Psoas muscle (tissue), 8 donors: Measurements from ENCODE around the gene REV3L. TPM values are rescaled to one million over a fixed set of nuclear protein-coding genes. Genes with fewer than 3 reads are reported as not detected.

Experiments
- ATAC-seq, 4 donors: fragments of 200-7000 bp; cut with Tn5 transposase; one replicate each; pipeline ENCODE4 v1.9.1; 2020; ENCODE audit warnings: moderate library complexity in 3 of 4, mild to moderate bottlenecking in 2 of 4
- DNase-seq, 2 donors: peaks; one replicate each; pipeline ENCODE4 v3.0.0-alpha.2; 2020
- H3K27ac ChIP-seq: fragments of 200-600 bp; one replicate; pipeline ENCODE4 v1.8.0; 2022
- H3K27me3 ChIP-seq, 3 donors: fragments of 200-600 bp in 1 of 3; one replicate each; pipeline versions ENCODE4 v1.6.1 to v1.8.0; 2013 to 2022; ENCODE audit warnings: low read length in 2 of 3, mild to moderate bottlenecking in 2 of 3, moderate library complexity in 1 of 3; ENCODE audit not compliant: insufficient read depth in 3 of 3
- H3K36me3 ChIP-seq, 2 donors: fragments of 200-600 bp in 1 of 2; one replicate each; pipeline versions ENCODE4 v1.6.1 to v1.8.0; 2013 to 2022; ENCODE audit warnings: low read depth in 1 of 2, mild to moderate bottlenecking in 1 of 2, moderate library complexity in 1 of 2; ENCODE audit not compliant: insufficient read depth in 1 of 2
- H3K4me1 ChIP-seq: fragments of 200-600 bp; one replicate; pipeline ENCODE4 v1.8.0; 2022
- H3K4me3 ChIP-seq: fragments of 200-600 bp; one replicate; pipeline ENCODE4 v1.8.0; 2022; ENCODE audit warnings: mild to moderate bottlenecking
- H3K9me3 ChIP-seq: fragments of 200-600 bp; one replicate; pipeline ENCODE4 v1.8.0; 2022
- CTCF ChIP-seq: fragments of 200-600 bp; IDR thresholded peaks from one replicate; pipeline ENCODE4 v1.8.0; 2022; ENCODE audit warnings: antibody characterized with exemption
- WGBS, 3 donors: extraction: QIAGEN DNeasy Blood & Tissue Kit; methylation state at CpG; one replicate each; pipeline versions ENCODE4 v1.1.6 to v1.1.7; 2013; 5-methylcytosine and 5-hydroxymethylcytosine counted together
- intact Hi-C, 2 donors: fragments of 100-400 bp; cut with DNase I; formaldehyde crosslinking; loops; one replicate each; pipeline versions ENCODE4 v1.11.0 to v1.14.2; 2022
- polyA plus RNA-seq, 3 donors: library from polyadenylated mRNA; stranded (reverse); fragments of 200-250 nt; gene quantifications; one replicate each; pipeline ENCODE4 v1.2.3, GENCODE V29; 2013
- total RNA-seq, 4 donors: library from RNA; stranded (reverse); fragmentation: NEBNext Ultra II Directional in 2 of 4; extraction: Animal tissue kit (Norgen Biotek cat#: 25700) in 2 of 4; gene quantifications; one replicate each; pipeline versions ENCODE4 v1.2.1 to v1.2.4, GENCODE V29; 2021 to 2023
- donor health status: healthy with polysubstance abuse.
- donor health status: DM: no; HTN: no; CAD: no; lungs with moderate emphysema.
- donor health status: Bipolar disorder and iron deficiency.
- donor health status: healthy.
- donor health status: DM: yes; HTN: yes; CAD: no.
- donor health status: DM: no; HTN: no; CAD: no.
- donor health status: DM: no; HTN: no; CAD: no.
- donor health status: DM: yes; HTN: yes; CAD: no.

REV3L gene
- total and polyA plus RNA-seq, 7 donors = 9.0 to 36.3 (median 18.8) TPM

GRCh38 chr6:111356551-111356950 is 126.5 kb downstream of the REV3L start:
- 98 to 100% (median 98%) methylated on average over 1 of the region's 1 CpG for WGBS, 3 donors
- DNase-seq = no peak
- Histone ChIP-seq H3K36me3 (peaks cover 3 to 73% of the 10 kb centered on the region in 2 donors), H3K4me3 (no peak overlapping the region), H3K27ac (no peak overlapping the region), H3K27me3 (no peaks in the 10 kb centered on the region), H3K4me1 (peaks cover 12% of the 10 kb centered on the region), H3K9me3 (no peaks in the 10 kb centered on the region)
- intact Hi-C loops = no loop called here
- ATAC-seq = no peak
- TF ChIP-seq CTCF = no peak

GRCh38 chr6:111354758-111355555 is 128.1 kb downstream of the REV3L start:
- H3K4me1 ChIP-seq = peaks cover 12% of the 10 kb centered on the region
- no peak overlapping the region for H3K4me3 ChIP-seq
- no peaks in the 10 kb centered on the region for H3K9me3 ChIP-seq
- intact Hi-C loops = no loop called here
- DNase-seq = no peak
- ATAC-seq = peak in 1 of 4 donors; percentile 27
- no peak overlapping the region for H3K27ac ChIP-seq
- no peak for TF ChIP-seq CTCF
- H3K36me3 ChIP-seq = peaks cover 3 to 82% of the 10 kb centered on the region in 2 donors
- 86 to 91% (median 89%) methylated on average over 3 of the region's 3 CpGs for WGBS, 3 donors
- no peaks in the 10 kb centered on the region for H3K27me3 ChIP-seq

GRCh38 chr6:111353912-111354462 is 129.0 kb downstream of the REV3L start:
- DNase-seq = no peak
- no peaks in the 10 kb centered on the region for H3K27me3 ChIP-seq
- H3K4me3 ChIP-seq = no peak overlapping the region
- peak; percentile 85 to 93 (median 88) for ATAC-seq
- peaks cover 12% of the 10 kb centered on the region for H3K4me1 ChIP-seq
- peak overlapping the region; percentile 28 for H3K27ac ChIP-seq
- intact Hi-C loops = no loop called here
- H3K9me3 ChIP-seq = no peaks in the 10 kb centered on the region
- 29 to 42% (median 35%) methylated on average over 5 of the region's 5 CpGs for WGBS, 3 donors
- peaks cover 3 to 89% of the 10 kb centered on the region in 2 donors for H3K36me3 ChIP-seq
- no peak for TF ChIP-seq CTCF

GRCh38 chr6:111347589-111347988 is 135.4 kb downstream of the REV3L start:
- Histone ChIP-seq H3K27me3 (no peaks in the 10 kb centered on the region), H3K9me3 (no peaks in the 10 kb centered on the region), H3K27ac (no peak overlapping the region), H3K4me1 (no peaks in the 10 kb centered on the region), H3K36me3 (peaks cover 0 to 100% of the 10 kb centered on the region in 2 donors), H3K4me3 (no peak overlapping the region)
- DNase-seq = no peak
- 93 to 96% (median 95%) methylated on average over 3 of the region's 3 CpGs for WGBS, 3 donors
- no peak for ATAC-seq
- intact Hi-C loops = no loop called here
- no peak for TF ChIP-seq CTCF
